HG03095 (cell line): ENCODE measurements around the gene CERS6.
"Not testable (repeated sequence)": the region's sequence is repeated elsewhere in the genome, so short reads cannot be mapped to it uniquely, and the experiment has no call there.

Source experiments
- ATAC-seq: cut with Tn5 transposase; IDR thresholded peaks from one replicate; pipeline ENCODE4 v1.9.1; 2021; ENCODE audit warnings: moderate library complexity; ENCODE audit not compliant: unreplicated experiment

The CERS6 gene

DNA sequence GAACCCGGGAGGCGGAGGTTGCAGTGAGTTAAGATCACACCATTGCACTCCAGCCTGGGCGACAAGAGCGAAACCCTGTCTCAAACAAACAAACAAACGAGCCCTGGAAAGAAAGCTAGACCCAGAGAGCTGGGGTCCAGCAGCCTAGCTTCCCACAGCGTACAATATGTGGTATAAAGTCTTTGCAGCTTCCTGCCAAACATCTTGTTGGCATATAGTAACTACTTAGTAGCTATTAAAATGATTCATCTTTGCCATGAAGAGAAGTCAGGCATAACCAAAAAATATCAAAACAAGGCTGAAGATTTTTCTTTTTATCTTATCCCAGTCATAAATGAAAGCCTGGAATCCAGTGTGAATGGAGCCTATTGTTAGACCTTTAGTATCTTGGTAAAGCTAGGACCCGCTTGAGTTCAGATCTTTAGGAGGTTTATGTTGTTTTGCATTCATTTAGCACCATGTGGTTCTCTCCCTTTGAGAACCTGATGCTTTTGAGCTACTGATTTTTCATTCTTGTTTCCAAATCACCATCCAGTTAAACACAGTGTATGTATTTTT, 206.7 kb downstream of the CERS6 start:
- ATAC-seq = no peak

DNA sequence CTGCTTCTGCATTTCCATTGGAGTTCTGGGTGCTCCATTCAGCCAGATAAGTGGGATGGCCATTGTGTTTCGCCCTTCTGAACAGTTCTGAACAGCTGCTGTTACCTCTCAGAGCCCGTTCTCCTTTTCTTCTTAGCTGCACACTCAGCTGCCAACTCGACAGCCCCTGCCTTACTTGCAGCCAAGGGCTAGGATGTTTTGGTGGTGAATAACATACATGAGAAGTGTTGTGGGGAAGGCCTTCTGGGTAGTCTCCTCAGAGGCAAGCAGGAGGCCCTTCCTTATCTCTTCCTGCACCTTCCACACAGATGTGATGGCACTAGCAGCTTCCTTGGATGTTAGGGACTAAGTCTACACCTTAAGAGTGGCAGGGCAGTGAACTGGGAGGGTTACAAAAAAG, 207.9 kb downstream of the CERS6 start:
- ATAC-seq = no peak

DNA sequence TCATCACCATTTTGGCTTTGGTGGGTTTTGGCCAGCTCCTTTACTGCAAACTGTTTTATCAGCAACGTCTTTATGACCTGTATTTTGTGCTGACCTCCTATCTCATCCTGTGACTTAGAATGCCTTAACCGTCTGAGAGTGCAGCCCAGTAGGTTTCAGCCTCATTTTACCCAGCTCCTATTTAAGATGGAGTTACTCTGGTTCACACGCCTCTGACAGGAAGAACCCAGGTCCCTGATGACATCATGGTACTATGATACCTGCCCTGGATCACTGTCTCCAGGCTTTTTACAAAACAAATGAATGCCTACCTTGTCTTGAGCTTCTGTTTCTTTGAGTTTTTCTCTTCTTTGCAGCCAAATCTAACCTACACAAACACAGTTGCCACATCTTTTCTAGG, 208.6 kb downstream of the CERS6 start:
- ATAC-seq = not testable (repeated sequence)

DNA sequence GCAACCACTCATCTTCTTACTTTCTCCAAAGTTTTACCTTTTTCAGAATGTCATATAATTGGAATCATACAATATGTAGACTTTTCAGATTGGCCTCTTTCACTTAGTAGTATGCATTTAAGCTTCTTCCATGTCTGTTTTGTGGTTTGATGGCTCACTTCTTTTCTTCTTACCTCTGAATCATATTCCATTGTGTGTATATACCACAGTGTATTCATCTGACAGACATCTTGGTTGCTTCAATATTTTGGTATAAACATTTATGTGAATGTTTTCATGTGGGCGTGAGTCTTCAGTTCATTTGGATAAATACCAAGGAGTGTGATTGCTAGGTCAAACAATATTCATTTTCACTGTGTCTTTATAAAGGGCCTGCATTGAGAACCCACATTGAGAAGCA, 210.3 kb downstream of the CERS6 start:
- no peak for ATAC-seq

DNA sequence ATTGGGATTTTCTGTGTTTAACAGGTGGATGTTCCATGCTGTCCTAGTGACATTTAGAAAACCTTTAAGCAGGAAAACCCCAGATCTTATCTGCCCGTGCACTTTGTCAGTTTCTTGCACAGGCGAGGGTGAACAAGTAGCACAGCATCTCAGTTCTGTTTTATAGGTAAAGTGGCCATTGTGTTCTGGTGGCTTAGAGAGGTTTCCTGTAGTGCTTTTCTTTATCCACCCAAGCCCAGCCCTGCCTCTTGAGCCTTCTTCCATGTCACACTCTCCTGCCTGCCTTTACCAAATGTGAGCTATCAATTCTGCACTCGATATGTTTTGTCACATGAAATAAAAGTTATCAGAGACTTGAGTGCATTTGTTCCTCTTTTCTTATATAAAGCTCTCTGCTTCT, 211.1 kb downstream of the CERS6 start:
- ATAC-seq = no peak

DNA sequence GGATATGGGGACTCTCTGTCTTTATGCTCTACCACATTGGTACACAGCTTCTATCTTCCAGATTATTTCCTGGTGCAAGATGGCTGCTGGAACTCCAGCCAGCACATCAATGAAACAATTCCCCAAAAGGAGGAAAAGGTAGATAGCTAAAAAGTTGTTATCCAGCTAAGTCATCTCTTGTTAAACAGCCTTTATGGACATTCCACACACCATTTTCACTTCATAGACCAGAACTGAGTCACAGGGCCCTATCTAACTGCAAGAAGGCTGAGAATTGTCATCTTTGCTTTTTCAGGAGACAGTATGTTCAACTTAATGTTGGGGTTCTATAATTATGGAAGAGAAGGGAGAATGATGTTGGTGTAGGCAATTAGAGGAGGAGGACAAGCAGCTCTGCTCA, 213.1 kb downstream of the CERS6 start:
- ATAC-seq = no peak

DNA sequence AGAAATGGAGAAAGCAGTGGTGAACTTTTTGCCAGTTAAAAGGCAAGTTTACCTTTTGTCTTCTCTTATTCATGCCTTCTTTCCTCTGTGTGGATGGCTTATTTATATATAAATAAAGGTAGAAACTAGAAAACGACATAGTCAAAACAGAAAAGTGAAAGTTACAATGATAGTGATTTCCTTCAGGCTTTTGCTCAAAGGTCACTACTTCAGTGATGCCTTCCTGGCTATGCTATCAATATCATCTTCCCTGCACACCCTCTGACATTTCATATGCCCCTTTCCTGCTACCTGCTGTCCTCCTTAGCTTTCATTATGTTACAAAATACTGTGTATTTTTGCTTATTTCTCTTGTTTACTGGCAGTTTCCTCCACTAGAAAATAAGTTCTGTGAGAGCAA, 214.4 kb downstream of the CERS6 start:
- ATAC-seq = no peak

DNA sequence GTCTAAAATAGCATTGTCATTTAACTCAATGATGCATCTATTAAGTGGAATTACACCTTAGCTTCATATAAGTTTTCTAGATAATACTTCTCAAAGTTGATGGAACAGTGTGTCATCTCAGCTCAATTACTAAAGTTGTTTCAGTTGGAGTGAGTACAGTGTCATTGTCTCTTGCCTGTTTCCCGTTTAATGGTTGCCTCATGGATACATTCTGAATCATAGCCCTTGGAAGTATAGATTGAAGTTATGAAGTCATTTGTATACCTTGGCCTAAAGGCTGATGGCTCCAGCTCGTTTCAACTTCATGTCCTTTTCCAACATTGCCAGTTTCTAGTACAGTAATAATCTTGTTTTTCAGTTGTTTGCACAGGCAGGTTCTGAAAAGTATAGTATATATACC, 215.9 kb downstream of the CERS6 start:
- ATAC-seq = no peak

DNA sequence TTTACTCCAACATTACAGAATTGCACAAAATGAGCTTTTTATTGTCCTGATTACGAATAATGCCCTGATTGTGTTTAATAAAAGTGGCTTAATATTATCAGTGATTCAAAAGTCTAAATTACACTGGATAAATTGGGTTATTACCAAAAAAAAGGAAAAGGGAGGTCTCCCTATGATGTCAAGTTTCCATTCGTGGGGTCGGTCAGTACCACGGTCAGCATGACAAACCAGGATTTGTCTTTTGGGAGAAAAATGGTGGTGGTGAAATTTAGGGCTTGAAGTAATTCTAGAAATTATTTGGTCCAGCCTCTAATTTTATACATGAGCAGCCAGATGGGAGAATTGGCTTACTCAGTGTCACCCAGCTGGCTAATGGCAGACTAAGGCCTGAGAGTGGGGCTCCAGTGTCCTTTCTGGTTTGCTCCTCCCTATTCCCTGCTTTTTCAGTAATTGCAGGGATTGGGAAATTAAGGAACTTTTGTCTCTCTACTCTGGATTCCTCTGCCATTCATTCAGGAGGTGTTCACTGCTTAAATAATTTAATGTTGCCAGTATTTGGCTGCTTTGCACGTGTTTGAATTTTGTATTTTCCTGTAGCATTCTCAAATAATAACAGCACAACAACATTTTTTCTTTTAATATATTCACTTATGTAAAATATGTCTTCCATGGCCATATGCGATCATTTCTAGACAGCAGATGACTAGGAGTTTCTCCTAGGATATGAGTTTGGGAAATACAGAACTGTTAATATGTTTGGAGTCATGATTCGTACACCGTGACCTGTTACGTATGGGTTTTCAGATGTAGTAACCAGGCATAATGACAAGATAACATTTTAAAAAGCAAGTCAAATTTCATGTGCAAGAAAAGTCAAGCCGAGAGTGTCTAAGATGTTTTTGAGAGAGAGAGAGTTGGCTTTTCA, 217.5 kb downstream of the CERS6 start:
- no peak for ATAC-seq

DNA sequence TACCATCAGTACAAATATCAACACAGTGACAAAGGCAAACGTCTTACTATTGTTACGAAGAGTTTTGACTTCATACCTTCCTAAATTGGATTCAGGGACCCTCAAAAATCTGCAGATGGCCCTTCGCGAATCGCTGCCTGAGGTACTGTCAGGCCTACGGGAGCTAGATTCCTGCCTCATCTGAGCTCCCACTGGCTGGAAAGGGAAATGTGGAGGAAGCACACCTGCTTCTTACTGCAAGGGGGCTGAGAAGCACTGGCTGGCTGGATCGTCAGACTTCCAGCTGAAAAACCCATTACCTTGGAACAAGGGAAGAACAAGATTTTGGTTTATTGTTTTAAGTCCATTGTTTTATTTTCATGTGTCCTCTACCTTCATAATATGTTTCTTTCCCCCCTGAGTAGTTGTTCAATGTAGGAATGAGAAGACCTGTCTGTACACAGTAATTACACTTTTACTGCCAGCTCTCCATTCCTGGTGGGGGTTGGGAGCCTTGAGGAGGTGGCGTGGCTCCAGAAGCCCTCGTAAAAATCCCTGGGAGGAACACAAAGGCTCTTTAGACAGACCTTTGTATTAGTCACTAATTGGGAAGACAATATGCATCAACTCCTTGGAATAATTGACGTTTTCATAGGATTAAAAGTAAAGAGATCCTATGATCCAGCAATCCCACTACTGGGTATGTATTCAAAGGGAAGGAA, 222.2 kb downstream of the CERS6 start:
- ATAC-seq = no peak

DNA sequence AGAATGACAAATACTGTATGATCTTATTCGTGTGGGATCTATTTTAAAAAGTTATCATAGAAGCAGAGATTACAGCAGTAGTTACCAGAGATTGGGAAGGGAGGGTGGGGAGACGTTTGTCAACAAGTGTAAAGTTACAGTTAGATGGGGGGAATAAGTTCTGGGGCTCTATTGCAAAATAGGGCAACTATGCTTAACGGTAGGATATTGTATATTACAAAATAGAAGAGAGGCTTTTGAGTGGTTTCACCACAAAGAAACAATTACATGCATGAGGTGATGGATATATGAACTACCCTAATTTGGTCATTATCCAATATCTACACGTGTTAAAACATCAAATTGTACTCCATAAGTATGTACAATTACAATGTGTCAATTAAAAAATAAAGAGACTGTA, 223.0 kb downstream of the CERS6 start:
- ATAC-seq = no peak

DNA sequence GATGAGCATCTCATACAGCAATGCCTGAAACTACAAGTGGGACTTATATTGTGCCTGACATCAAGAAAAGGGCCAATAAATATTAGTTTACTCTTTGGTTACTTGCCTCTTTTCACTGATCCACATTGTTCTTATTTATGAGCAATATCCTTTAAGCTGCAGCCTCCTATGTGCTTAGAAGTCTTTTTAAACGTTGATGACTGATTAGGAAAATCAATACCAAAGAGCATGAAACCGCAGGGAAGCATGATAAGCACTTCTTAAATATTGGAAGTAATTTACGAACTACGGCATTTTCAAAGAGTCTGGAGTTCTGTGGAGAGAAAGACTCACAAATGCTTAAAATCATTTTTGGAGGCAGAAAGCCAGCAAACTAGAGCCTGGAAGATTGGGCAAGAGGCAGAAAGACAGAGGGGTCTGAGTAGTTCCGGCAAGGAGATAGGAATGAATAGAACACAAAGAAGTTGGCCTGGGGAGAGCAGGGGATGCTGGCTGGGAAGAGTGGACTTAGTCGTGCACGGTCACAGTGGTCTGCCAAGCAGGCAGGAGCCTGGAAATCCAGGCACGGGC, 223.8 kb downstream of the CERS6 start:
- no peak for ATAC-seq

DNA sequence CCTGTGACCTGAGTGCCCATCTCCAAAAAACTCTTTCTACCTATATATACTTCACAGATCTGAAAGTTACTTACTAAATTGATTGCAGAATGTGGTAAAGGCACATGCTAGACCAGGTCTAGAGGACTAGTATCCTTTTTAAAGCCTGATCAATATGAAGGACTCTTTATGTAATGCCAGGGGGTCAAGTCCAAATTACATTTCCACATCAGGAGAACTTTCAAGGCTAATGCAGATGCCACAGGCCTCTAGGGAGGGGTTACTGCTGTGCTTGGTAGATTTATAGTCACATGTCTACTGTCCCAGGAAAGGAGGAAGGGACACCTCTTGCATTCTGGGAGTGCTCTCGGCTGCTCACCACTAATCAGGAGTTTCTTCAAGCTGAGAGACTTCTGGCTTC, 227.9 kb downstream of the CERS6 start:
- no peak for ATAC-seq

DNA sequence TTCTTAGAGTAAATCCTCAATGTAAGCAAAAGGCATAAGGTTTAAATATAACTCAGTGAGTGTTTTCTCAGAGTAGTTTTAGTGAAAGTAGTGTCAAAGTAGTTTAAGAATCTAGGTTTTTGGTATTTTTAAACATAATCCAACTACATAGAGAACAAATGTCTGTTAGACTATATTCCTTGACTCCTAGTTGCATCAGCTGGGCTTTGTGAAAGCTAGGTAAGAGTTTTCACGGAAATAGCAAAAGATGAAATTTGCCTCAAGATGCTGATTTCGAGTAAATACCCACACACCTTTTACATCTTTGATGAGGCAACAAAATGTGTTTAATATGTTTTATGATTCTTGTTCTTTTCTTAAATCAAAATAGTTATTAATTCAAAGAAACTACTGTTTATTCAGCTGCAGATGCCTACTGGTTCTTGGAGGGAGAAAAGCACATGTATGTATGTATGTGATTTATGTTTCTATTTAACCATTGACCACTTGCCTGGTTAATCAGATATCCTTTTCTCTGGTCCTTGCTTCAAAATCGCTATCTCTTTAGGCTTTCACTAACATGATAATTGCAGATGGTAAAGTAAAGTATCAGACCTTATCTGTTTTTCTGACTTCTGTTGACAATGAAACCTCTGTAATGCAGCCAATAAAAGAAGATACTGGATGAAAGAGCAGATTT, 229.0 kb downstream of the CERS6 start:
- ATAC-seq = no peak

DNA sequence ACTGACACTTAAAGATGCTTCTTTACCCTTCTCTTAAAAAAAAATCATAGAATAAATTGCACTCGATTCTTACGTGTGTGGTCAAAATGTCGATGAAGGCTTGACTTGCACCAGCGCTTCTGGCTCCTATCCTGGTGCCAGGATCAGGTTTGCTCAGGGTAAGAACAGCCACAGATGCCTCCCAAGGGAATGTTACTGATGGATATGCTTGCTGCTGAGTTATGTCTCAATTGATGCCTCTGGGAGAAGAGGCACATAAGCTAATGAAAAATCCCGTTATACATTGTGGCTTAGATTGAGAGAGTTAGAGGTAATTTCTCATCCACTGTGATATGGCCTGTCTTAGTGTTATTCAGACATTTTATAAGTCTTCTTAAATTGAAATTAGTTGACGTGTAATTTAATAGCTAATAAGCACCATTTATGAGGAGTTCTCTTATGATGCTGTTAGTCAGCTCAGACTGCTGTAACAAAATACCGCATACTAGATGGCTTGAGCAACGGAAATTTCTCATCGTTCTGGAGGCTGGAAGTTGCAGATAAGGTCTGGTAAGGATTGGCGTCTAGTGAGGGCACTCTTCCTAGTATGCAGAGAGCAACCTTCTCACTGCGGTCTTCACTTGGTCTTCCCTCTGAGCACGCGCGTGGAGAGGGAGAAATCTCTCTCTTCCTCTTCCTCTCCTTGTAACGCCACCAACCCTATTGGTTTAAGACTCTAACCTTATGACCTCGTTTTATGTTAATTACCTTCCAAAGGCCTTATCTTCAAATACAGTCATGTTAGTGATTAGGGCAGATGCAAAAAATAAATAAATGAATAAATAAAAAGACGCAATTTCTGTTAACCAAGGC, 229.8 kb downstream of the CERS6 start:
- ATAC-seq = no peak

DNA sequence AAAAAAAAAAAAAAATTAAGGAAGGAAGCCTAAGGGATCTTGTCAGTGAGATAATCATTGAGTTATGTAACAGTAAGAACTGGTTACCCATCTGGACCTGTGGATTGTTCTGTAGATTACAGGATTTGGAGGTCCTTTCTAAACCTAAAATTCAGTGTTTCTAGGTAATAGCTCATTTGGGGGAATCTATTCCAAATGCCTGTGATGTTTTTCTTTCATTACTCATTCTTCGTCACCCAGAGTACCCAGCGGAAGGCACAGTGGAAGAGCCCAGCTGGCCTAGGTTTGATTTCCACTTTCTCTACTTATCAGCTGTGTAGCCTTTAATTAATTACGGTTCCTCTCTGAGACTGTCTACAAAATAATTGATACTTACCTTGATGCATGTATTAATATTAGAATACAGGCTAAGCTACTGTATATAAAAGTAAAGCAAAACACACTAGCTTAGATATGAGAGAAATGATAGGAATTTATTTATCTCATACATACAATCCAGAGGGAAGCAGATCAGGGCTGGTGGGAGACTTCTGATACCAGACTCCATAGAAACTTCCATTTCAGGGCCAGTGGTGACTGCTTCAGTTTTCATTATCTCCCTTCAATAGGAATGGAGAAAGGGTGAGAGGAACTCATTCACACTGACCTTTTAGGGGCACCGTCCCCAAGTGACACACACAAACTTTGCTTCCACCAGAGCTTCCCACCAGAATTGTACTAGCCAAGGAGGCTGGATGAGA, 230.6 kb downstream of the CERS6 start:
- ATAC-seq = no peak

DNA sequence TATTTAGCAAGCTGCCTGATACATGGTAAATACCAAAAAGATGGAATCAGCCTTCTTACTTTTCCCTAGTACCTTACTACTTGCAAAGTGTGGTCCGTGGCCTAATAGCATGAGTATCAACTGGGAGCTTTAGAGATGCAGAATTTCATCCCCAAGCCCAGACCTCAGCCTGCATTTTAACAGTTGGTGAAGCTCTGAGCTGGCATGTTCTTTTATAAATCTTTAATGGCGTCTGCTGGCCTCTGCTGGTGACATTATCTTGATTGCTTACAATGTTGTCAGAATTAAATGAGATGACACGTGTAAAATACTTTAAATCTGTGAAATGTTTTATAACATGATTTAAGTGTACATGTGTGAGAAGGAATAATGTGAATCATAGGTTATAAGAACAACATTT, 231.2 kb downstream of the CERS6 start:
- ATAC-seq = no peak

DNA sequence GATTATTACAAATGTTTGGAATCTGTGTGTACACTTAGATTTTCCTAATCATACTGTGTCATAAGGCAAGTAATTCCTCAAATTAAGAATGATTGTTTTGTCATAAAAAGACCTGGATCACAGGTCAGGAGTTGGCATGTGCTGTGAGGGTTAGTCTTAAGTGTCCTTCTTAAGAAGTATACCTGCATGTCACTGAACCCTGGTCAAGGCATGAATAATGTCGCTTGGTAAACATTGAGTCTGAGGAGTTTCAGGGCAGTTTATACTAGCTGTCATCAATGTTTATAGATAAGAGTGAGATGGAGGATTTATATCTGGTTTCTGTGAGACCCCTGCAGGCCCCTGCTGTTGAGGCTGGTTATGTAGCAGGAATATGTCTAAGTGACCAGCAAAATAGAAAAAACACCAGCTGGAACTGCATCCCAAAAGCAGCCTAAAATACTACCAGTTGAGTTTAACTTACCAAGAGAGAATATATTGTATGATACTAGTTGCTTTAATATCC, 234.4 kb downstream of the CERS6 start:
- ATAC-seq = no peak

DNA sequence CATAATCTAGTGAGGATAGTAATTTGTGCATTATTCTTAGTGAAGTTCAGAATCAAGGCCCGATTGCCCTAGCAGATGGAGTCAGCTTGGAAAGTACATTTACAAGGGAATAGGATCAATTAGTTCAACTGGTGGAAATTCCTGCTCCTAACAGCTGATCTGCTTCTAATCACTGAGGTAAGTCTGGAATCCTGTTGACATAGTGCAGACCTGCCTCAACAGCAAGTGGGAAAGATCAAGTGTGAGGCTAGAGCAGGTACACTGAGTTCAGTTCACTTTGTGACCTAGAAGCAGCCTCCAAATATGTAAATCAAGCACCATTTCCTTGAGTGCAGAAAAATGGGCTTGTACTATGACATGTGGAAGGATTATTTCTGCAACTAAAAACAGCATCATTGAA, 235.1 kb downstream of the CERS6 start:
- ATAC-seq = no peak
